ENCODE data around the gene DACT1.

Gene DACT1

GRCh38 chr14:58668848-58669480, 31.2 kb downstream of the DACT1 start:
- DNase-seq (ENCODE audit: low spot score): no peak

- DNase-seq (ENCODE audit: low spot score): no peak
Measured at GRCh38 chr14:58669556-58670200, 31.9 kb downstream of the DACT1 start.

GRCh38 chr14:58671024-58671423, 33.3 kb downstream of the DACT1 start:
- DNase-seq (ENCODE audit: low spot score): no peak

GRCh38 chr14:58671436-58671835, 33.7 kb downstream of the DACT1 start:
- no peak for DNase-seq (ENCODE audit: low spot score)

GRCh38 chr14:58673722-58674121, 36.0 kb downstream of the DACT1 start:
- DNase-seq (ENCODE audit: low spot score): no peak

- no peak for DNase-seq (ENCODE audit: low spot score)
Measured at GRCh38 chr14:58677001-58677400, 39.2 kb downstream of the DACT1 start.

- DNase-seq (ENCODE audit: low spot score): no peak
Measured at GRCh38 chr14:58677517-58677916, 39.8 kb downstream of the DACT1 start.

- no peak for DNase-seq (ENCODE audit: low spot score)
Measured at GRCh38 chr14:58677996-58678395, 40.2 kb downstream of the DACT1 start.

GRCh38 chr14:58680698-58681097, 42.9 kb downstream of the DACT1 start:
- DNase-seq (ENCODE audit: low spot score): no peak

GRCh38 chr14:58687232-58687795, 49.6 kb downstream of the DACT1 start:
- no peak for DNase-seq (ENCODE audit: low spot score)

GRCh38 chr14:58690801-58691516, 53.2 kb downstream of the DACT1 start:
- DNase-seq (ENCODE audit: low spot score): no peak

- no peak for DNase-seq (ENCODE audit: low spot score)
Measured at GRCh38 chr14:58693048-58693447, 55.3 kb downstream of the DACT1 start.

- DNase-seq (ENCODE audit: low spot score): no peak
Measured at GRCh38 chr14:58695514-58695913, 57.8 kb downstream of the DACT1 start.

GRCh38 chr14:58697266-58697929, 59.6 kb downstream of the DACT1 start:
- DNase-seq (ENCODE audit: low spot score): no peak
